Suprapubic skin (tissue), 4 donors: Measurements from ENCODE around the gene PAX7.

Experiments
- EP300 ChIP-seq: sonication (generic); formaldehyde crosslinking; IDR thresholded peaks from one replicate; pipeline ENCODE4 v1.6.1; 2017; ENCODE audit warnings: antibody characterized with exemption
- POLR2A ChIP-seq, 2 donors: fragments of 450-650 bp; IDR thresholded peaks; one replicate each; pipeline ENCODE4 v1.6.1; 2017; ENCODE audit warnings: antibody characterized with exemption in 2 of 2, mild to moderate bottlenecking in 2 of 2, moderate library complexity in 2 of 2
- POLR2AphosphoS5 ChIP-seq, 3 donors: sonication (generic); formaldehyde crosslinking; IDR thresholded peaks; one replicate each; pipeline ENCODE4 v1.6.1; 2017; ENCODE audit warnings: antibody characterized with exemption in 3 of 3
- TF ChIP-seq, protein P1 (sequence below), 2 donors: fragments of 200-600 bp in 1 of 2; fragments of 450-650 bp in 1 of 2; sonication (generic) in 1 of 2; IDR thresholded peaks; one replicate each; pipeline ENCODE4 v1.5.1; 2016 to 2019; ENCODE audit warnings: antibody characterized with exemption in 2 of 2, mild to moderate bottlenecking in 1 of 2, moderate library complexity in 1 of 2

DNA sequence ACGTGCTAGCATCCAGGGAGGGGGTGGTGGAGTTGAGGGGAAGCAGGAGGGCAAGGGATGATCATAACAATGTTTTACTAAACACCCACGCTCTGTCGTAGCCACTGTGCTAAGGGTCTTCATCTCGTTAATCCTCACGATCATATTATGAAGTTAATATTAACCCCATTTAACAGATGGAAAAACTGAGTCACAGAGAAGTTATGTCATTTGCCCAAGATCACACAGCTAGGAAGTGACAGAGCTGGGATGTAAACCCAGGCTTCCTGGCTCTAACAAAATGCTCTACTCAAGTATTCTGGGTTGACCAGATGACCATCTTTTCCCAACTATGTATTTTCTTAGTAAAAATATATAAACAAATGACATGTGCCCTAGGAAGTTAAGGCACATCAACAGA, 140.2 kb downstream of the PAX7 start:
- TF ChIP-seq POLR2A (IDR thresholded peaks at IDR 0.05), result no peak
- TF ChIP-seq, protein P1, sequence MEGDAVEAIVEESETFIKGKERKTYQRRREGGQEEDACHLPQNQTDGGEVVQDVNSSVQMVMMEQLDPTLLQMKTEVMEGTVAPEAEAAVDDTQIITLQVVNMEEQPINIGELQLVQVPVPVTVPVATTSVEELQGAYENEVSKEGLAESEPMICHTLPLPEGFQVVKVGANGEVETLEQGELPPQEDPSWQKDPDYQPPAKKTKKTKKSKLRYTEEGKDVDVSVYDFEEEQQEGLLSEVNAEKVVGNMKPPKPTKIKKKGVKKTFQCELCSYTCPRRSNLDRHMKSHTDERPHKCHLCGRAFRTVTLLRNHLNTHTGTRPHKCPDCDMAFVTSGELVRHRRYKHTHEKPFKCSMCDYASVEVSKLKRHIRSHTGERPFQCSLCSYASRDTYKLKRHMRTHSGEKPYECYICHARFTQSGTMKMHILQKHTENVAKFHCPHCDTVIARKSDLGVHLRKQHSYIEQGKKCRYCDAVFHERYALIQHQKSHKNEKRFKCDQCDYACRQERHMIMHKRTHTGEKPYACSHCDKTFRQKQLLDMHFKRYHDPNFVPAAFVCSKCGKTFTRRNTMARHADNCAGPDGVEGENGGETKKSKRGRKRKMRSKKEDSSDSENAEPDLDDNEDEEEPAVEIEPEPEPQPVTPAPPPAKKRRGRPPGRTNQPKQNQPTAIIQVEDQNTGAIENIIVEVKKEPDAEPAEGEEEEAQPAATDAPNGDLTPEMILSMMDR (IDR thresholded peaks at IDR 0.05), result no peak
- TF ChIP-seq POLR2AphosphoS5 (IDR thresholded peaks at IDR 0.05), result no peak
- no peak for TF ChIP-seq EP300
